ENCODE measurements around the gene MAT1A.

GRCh38 chr10:80281292-80281691 is 8.2 kb downstream of the MAT1A start:
- TF ChIP-seq CTCF (conservative IDR thresholded peaks at IDR 0.05 in 1 of 2, IDR thresholded peaks at IDR 0.05 in 1 of 2; ENCODE audit: extremely low read depth in 1 of 2, insufficient read depth in 1 of 2, low read depth in 1 of 2, low read length in 2 of 2) (no peak), EZH2 (IDR thresholded peaks at IDR 0.05; ENCODE audit: borderline replicate concordance, low read length) (no peak)

Measured in mammary epithelial cell (primary cell).